8988T (cell line): ENCODE measurements around the gene PALMD.
A peak's percentile ranks its signal among the peaks of the same experiment; 100 is the strongest.

Experiments used
- DNase-seq: peaks from one replicate; pipeline ENCODE4 v3.0.0; 2011

Gene PALMD

DNA sequence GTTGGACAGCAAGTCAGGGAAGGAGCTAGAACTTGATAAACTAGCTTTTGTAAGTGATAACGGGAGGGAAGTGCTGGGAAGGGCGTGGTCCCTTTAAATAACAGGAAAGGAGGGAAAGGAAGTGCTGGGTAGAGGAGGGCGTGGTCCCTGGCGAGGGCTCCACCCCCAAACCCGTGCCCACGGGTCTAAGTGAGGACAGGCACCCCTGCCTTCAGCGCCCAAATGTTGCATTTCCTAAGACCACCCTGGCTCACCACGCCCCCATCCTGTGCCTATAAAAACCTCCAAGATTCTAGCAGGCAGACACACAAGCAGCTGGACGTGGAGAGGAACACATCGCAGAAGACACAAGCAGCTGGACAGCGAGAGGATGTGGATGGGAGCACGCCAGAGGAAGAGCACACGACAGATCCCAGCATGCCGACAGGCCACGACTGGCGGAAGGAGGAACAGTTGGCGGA is 58.5 kb downstream of the PALMD start:
- DNase-seq = no peak

DNA sequence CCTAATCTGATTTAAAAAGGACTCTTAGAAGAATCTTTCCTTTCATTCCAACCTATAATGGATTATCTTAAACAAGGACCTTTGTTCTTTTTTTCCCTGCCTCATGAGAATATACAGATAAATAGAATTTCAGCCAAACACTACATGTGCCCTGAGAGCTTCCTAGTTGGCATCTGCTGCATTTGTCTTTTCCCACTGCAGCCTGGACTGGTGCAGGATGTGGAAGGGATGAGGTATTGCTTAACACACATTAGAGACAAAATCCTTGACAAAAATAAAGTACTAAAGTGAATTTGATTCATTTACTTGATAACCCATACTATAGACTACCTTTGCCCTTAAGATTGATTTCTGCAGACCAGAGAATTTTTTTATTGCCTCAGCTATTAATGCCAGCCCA is 59.5 kb downstream of the PALMD start:
- DNase-seq = no peak

- peak; percentile 13 for DNase-seq
Measured at GRCh38 chr1:99707535-99708142, 61.7 kb downstream of the PALMD start.

GRCh38 chr1:99710994-99711393 is 65.1 kb downstream of the PALMD start:
- DNase-seq = no peak

GRCh38 chr1:99713006-99713405 is 67.1 kb downstream of the PALMD start:
- no peak for DNase-seq

GRCh38 chr1:99717005-99717404 is 71.1 kb downstream of the PALMD start:
- DNase-seq = no peak

- no peak for DNase-seq
Measured at GRCh38 chr1:99723251-99723650, 77.3 kb downstream of the PALMD start.

- DNase-seq = no peak
Measured at GRCh38 chr1:99725996-99726395, 80.1 kb downstream of the PALMD start.

- no peak for DNase-seq
Measured at GRCh38 chr1:99726407-99726806, 80.5 kb downstream of the PALMD start.

DNA sequence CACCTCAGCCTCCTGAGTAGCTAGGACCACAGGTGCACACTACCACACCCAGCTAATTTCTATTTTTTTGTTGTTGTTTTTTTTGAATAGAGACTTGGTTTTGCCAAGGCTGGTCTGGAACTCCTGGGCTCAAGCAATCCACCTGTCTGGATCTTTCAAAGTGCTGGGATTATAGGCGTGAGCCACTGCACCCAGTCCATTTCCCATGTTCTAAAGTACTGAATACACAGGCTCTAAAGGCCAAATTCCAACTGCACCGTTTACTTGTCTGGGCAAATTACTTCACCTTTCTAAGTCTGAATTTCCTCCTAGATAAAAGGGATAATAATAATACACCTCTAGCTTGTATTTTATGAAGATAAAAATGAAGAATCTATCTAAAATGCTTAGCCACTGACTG is 80.9 kb downstream of the PALMD start:
- DNase-seq = no peak

DNA sequence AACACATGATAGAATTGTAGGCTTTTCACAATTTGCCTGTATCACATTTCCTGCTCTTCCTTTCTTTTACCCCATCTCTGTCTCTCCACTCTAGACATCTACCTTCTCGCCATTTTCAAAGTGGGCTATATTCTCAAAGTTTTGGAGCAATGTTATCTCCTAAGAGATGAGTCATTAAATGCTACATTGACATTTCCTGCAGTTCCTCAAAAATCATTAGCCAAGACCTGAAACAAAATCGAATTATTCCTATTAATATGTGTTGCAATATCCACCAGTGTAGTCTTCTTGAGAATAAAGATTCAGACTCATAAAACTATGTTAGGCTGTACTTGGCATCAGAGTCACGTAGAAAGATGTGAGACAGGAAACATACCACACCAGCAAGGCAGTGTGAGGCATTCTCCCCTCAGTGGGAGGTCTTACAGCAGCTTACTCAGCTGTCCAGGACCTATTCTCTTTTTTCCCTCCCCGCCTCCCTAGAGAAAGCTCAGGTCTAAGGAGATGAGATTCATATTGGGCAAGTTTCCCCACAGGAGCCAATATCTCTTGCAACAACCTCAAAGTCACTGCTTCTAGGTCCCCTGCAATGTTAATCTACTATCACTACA is 81.8 kb downstream of the PALMD start:
- no peak for DNase-seq

GRCh38 chr1:99728494-99729235 is 82.8 kb downstream of the PALMD start:
- peak; percentile 20 for DNase-seq

GRCh38 chr1:99731384-99731783 is 85.5 kb downstream of the PALMD start:
- no peak for DNase-seq

DNA sequence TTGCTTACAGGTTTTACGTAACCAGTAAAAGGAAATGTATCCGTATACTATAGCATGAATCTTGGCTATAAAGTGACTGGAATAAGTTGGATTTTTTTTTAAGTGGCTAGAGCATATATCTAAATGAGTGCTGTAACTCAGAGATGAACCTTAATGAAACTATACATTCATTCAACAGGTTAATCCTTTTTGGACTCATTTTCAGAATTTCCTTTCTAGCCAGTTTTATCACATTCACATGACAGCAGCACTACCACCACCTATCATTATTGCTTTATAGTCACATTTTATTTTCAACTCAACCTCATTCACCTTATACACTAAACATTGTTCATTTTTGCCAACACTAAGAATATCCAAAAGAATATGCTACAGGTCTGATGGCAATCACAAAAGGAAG is 89.9 kb downstream of the PALMD start:
- no peak for DNase-seq

DNA sequence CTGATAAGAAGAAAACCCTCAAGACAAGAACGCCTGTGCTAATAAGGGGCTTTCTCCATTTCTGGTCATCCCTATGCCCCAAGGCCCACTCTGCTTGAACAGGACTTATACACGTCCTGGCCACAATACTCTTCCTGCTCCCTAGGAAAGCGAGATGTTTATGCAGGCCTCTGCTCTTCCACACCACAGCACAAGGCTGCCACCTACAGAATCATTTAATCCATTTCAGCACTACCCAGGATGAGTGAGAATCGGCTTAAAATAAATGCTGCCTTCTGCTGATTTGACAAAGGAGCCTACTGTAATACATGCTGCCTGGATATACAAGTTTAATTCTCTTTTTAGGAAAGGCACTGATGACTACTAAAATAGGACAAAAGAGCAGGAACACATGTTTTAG is 91.1 kb downstream of the PALMD start:
- no peak for DNase-seq

- DNase-seq = no peak
Measured at GRCh38 chr1:99738858-99739465, 93.0 kb downstream of the PALMD start.

DNA sequence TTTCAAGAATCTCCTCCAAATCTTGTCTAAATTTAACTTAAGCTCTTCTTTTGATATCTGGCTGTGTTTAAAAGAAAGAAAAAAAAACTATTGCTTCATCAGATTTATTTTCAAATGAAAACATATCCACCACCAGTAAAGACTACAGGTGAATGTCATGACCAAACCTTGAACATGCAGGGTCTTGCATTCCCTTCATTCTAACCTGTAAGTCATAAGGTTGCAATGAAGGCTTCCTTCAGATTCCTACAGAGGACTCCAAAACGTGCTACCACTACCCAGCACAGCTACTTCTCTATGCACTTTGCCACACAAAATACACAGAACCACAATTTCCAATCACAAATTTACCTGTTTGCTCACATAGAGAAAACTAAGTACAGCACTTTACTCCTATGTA is 94.2 kb downstream of the PALMD start:
- DNase-seq = no peak
